GM18867 (cell line): ENCODE measurements around the gene KCNH8.

Experiments
- ATAC-seq: cut with Tn5 transposase; IDR thresholded peaks from one replicate; pipeline ENCODE4 v1.9.1; 2021; ENCODE audit warnings: mild to moderate bottlenecking, moderate library complexity; ENCODE audit not compliant: unreplicated experiment

The KCNH8 gene

DNA sequence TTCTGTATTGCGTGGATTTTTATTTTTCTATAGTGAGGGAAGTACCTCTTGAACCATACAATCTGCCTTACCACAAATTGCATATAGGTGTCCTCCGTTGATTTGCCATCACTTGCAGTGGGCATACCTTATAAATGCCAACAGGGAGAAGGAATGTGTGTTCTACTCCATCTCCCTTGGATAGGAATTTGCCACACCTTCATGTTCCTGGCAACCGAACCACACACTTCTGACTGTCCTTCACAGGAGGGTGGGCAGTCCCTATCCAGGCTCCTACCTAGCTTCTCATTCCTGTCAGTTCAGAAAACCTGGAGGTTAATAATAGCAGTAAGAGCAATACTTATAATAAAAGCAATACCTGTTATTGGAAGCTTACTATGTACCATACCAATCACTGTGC is 428.0 kb downstream of the KCNH8 start:
- ATAC-seq, result no peak
